Pulmonary artery endothelial cell (primary cell): ENCODE measurements around the gene EIF6. TPM values are rescaled to one million over a fixed set of nuclear protein-coding genes. Genes with fewer than 3 reads are reported as not detected.
A peak's percentile ranks its signal among the peaks of the same experiment; 100 is the strongest.

Experiments used
- DNase-seq: peaks from one replicate; pipeline ENCODE4 v3.0.0-alpha.2; 2011; ENCODE audit warnings: low read depth, low spot score
- total RNA-seq: library from RNA; depleted of rRNA; stranded (reverse); fragments of >200 nt; gene quantifications from 2 replicates; pipeline ENCODE4 v1.2.3, GENCODE V29; 2014

Gene EIF6
- total RNA-seq, 1 donor from 2014 or later, result 206 TPM

DNA sequence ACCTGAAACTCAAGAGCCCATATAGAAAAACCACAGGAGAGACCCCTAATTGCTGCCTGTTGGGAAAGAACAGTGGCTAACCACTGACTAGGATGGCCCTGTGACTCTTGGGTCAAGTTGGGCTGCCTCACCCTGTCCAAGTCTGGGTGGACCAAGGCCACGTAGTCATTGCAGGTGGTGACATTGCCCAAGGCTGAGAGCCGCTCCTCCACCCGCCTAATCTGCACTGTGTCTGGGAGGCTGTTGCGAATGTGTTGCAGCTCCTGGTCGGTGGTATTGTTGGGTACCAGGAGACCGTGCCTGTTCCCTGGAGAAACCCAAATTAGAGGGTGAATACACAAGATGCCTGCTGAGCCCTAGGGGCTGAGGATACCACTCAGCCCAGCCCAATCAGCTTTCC lies 4.0 kb downstream of the EIF6 start:
- DNase-seq, result no peak

GRCh38 chr20:35279533-35280174 lies 4.9 kb downstream of the EIF6 start:
- no peak for DNase-seq

GRCh38 chr20:35279040-35279439 lies 5.5 kb downstream of the EIF6 start:
- DNase-seq, result no peak

DNA sequence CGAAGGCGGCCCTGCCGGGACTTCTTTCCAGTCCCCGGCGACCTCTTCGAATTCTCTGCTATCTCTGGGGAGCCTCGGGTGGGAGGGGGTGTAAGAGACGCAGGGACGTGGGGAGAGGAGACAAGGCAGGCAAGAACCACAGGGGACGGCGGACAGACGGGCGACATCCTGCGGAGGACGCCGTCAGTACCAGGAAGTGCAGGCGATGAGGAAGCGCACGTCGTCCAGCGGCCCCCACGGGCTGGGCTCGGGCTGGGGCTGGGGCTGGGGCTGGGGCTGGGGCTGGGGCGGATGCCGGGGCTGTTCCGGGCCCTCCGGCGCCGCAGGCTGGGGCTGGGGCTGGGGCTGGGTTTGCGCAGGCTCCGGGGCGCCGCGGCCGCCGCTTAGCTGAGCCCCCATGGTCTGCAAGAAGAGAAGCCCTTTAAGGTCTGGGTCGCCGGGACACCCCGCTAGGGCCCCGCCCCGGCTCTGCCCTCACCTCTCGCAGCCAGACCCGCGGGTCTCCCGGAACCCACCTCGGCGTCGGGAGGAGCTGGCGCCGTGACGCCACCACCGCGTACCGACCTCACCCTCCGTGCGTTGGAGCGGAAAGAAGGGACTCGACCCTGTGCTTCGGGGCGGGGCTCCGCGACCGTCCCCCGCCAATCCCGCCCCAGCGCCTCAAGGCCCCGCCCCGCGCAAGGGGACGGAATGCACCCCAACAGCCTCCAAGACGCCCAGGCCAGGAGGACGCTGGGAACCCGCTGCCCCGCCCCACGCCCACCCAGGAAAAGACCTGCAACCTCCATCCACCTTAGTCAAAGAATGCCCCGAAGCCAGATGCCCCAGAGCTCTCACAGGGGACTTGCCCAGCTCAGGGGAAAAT lies 6.8 kb downstream of the EIF6 start, which contains the start of gene MMP24OS:
Gene MMP24OS (minus strand): TSS at position 592 of the 865 bp plus-strand sequence. CDS start 193 bp downstream, at position 399.
- peak; percentile 56 for DNase-seq

DNA sequence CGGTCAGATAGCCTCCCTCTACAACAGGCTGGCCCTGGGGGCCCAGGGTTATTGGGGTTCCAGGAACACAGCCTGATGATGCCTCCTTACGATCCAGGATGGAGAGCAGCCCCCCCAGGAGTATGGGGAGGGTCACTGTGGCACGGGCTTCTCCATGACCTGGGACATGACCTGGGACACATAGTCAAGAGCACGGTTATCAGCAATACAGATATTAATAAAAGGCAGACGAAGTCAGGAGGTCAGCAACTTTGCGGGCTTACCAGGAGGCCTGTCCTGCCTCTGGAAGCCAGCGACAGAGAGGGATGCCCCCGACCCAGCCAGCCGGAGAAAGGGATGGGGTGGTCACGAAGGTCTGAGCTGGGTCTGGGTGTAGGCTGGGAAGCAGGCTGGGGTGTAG lies 7.4 kb downstream of the EIF6 start:
- no peak for DNase-seq

GRCh38 chr20:35276408-35276807 lies 8.2 kb downstream of the EIF6 start:
- no peak for DNase-seq

GRCh38 chr20:35275741-35276251 lies 8.8 kb downstream of the EIF6 start:
- no peak for DNase-seq

DNA sequence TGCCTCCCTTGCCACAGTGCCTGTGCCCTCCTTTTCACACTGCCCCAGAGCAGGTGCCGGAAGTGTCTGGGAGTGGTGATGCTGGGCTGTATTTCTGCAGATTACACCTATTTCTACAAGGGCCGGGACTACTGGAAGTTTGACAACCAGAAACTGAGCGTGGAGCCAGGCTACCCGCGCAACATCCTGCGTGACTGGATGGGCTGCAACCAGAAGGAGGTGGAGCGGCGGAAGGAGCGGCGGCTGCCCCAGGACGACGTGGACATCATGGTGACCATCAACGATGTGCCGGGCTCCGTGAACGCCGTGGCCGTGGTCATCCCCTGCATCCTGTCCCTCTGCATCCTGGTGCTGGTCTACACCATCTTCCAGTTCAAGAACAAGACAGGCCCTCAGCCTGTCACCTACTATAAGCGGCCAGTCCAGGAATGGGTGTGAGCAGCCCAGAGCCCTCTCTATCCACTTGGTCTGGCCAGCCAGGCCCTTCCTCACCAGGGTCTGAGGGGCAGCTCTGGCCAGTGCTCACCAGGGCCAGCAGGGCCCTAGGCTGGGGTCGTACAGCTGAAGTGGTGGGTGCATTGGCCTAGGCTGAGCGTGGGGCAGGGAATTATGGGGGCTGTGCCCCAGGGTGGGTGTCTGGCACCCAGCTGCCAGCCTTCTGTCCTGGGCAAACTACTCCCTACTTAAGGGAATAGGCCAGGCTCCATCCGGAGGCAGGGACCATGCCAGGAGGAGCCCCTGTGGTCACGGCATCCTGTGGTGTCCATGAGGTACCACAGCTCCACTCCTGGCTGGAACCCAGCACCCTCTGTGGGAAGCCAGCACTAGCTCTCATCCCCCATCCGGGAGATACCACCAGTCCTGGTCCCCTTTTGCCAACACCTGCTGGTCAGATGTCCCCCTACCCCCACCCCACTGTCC lies 10.1 kb downstream of the EIF6 start:
- DNase-seq, result no peak

DNA sequence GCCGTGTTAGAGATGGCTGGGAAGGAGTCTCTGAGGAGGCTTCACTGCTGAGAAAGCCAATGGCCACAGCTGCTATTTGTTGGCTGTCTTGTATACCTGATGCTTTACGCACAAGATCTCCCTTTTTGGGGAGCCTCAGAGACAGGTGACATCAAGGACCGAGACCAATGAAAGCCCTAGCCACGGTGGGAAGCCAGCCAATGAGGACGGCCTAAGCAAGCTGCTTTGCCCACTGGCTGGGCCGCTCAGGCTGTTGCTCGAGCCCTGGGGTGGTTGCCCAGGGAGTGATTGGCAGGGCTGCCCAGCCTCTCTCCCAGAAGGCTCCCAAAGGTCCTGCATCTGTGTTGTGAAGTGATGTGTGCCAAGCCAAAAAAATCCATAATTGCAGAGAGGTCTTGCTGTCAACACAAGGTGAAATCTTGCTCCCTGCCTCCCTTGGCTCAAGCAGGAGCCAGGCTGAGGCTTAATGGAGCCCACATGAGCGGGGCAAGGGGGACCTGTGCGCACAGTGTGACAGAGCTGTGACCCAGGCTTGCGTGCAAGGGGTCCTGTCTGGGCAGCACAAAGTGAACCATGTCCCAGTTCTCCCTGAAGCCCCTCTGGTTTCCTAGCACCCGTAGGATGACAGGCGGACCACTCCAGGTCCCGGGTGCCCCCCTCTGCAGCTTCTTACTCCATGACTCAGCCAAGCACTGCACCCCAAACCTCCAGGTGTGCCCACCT lies 11.0 kb downstream of the EIF6 start:
- DNase-seq, result no peak

- no peak for DNase-seq
These were observed 12.7 kb downstream of the EIF6 start for GRCh38 chr20:35271904-35272303.

GRCh38 chr20:35271073-35271882 lies 13.3 kb downstream of the EIF6 start:
- DNase-seq, result no peak

GRCh38 chr20:35270021-35270902 lies 14.3 kb downstream of the EIF6 start:
- no peak for DNase-seq

DNA sequence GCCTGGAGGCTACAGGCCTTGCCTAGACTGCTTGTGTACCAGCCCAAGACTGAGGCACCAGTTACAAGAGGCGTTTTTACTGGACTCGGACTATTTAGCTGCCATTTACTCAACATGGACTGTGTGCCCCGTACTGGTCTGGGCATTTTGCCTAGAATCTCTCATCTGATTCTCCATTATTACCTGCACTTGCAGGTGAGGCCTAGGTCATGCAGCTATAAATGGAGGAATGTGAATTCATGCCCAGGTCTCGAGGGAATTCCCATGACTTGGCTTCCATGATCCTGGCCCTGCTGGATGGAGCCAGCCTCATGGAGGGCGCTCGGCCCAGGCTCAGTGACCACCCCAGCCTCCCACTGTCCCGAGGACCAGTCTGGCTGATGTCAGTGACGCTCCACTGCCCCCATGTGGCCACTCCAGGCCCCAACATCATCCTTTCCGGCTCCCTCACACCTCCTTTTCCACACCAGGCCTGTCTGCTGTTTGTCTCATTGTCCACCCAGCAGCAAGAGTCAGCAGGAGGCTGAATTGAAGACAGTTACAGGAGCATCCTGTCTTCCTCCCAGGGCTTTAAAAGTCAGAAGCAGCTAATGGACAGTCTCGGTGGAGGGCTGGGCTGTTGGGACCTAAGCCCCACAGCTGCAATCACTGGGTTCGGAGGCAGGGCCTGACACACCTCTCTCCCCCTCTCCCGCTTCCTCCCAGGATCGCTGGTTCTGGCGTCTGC lies 15.4 kb downstream of the EIF6 start:
- no peak for DNase-seq

GRCh38 chr20:35267092-35267491 lies 17.5 kb downstream of the EIF6 start:
- no peak for DNase-seq

GRCh38 chr20:35264755-35265154 lies 19.8 kb downstream of the EIF6 start:
- DNase-seq, result no peak

GRCh38 chr20:35263532-35264341 lies 20.8 kb downstream of the EIF6 start:
- no peak for DNase-seq
